Measurements from ENCODE around the gene RAB35. TPM values are rescaled to one million over a fixed set of nuclear protein-coding genes. Genes with fewer than 3 reads are reported as not detected.

The RAB35 gene
- total RNA-seq, 1 donor from 2014 or later, result 62.4 TPM

- DNase-seq (ENCODE audit: low spot score), result no peak
Measured at GRCh38 chr12:120090206-120090605, 26.3 kb downstream of the RAB35 start.

- DNase-seq (ENCODE audit: low spot score), result no peak
Measured at GRCh38 chr12:120089796-120090195, 26.8 kb downstream of the RAB35 start.

GRCh38 chr12:120089105-120089504, 27.4 kb downstream of the RAB35 start:
- DNase-seq (ENCODE audit: low spot score), result no peak

- peak; percentile 99 for DNase-seq (ENCODE audit: low spot score)
Measured at GRCh38 chr12:120086801-120087621, 29.5 kb downstream of the RAB35 start.

GRCh38 chr12:120085920-120086645, 30.5 kb downstream of the RAB35 start:
- no peak for DNase-seq (ENCODE audit: low spot score)

GRCh38 chr12:120081641-120082040, 34.9 kb downstream of the RAB35 start:
- no peak for DNase-seq (ENCODE audit: low spot score)

- DNase-seq (ENCODE audit: low spot score), result peak; percentile 35
Measured at GRCh38 chr12:120079411-120080400, 36.8 kb downstream of the RAB35 start.

GRCh38 chr12:120078868-120079267, 37.7 kb downstream of the RAB35 start:
- DNase-seq (ENCODE audit: low spot score), result peak; percentile 86

- peak; percentile 47 for DNase-seq (ENCODE audit: low spot score)
Measured at GRCh38 chr12:120077260-120077659, 39.3 kb downstream of the RAB35 start.

- peak; percentile 84 for DNase-seq (ENCODE audit: low spot score)
Measured at GRCh38 chr12:120076651-120077050, 39.9 kb downstream of the RAB35 start.

- peak; percentile 14 for DNase-seq (ENCODE audit: low spot score)
Measured at GRCh38 chr12:120075034-120075616, 41.4 kb downstream of the RAB35 start.

GRCh38 chr12:120072472-120073249, 43.9 kb downstream of the RAB35 start:
- peak; percentile 73 for DNase-seq (ENCODE audit: low spot score)

GRCh38 chr12:120071493-120072020, 45.0 kb downstream of the RAB35 start:
- peak; percentile 55 for DNase-seq (ENCODE audit: low spot score)

GRCh38 chr12:120069278-120069677, 47.3 kb downstream of the RAB35 start:
- DNase-seq (ENCODE audit: low spot score), result peak; percentile 47

GRCh38 chr12:120067901-120068300, 48.7 kb downstream of the RAB35 start:
- DNase-seq (ENCODE audit: low spot score), result no peak

- peak; percentile 57 for DNase-seq (ENCODE audit: low spot score)
Measured at GRCh38 chr12:120067084-120067869, 49.3 kb downstream of the RAB35 start.

- no peak for DNase-seq (ENCODE audit: low spot score)
Measured at GRCh38 chr12:120066341-120066740, 50.2 kb downstream of the RAB35 start.

GRCh38 chr12:120065472-120065871, 51.1 kb downstream of the RAB35 start:
- DNase-seq (ENCODE audit: low spot score), result no peak
